ENCODE data around the gene MBD3L2B. TPM values are rescaled to one million over a fixed set of nuclear protein-coding genes. Genes with fewer than 3 reads are reported as not detected.
"Not testable (repeated sequence)": the region's sequence is repeated elsewhere in the genome, so short reads cannot be mapped to it uniquely, and the experiment has no call there.

MBD3L2B gene
- total RNA-seq, 1 donor from 2014 or later: not detected

GRCh38 chr19:7063764-7064418, 42.7 kb upstream of the MBD3L2B start:
- peaks cover 1% of the 10 kb centered on the region for H3K4me1 Mint-ChIP-seq (ENCODE audit: unreplicated experiment)
- no peak for DNase-seq (ENCODE audit: extremely low spot score, unreplicated experiment)
- no peak overlapping the region for H3K27ac Mint-ChIP-seq

GRCh38 chr19:7063339-7063738, 42.1 kb upstream of the MBD3L2B start:
- no peak for TF ChIP-seq CTCF (conservative IDR thresholded peaks at IDR 0.05)
- no peak overlapping the region for H3K27ac Mint-ChIP-seq
- no peaks in the 10 kb centered on the region for H3K9me3 Mint-ChIP-seq
- DNase-seq (ENCODE audit: extremely low spot score, unreplicated experiment): no peak
- no peak overlapping the region for H3K4me3 Mint-ChIP-seq
- H3K4me1 Mint-ChIP-seq (ENCODE audit: unreplicated experiment): no peaks in the 10 kb centered on the region
- no peaks in the 10 kb centered on the region for H3K36me3 Mint-ChIP-seq
- H3K27me3 Mint-ChIP-seq: no peaks in the 10 kb centered on the region

More at GRCh38 chr19:7063764-7064418, 42.7 kb upstream of the MBD3L2B start:
- Mint-ChIP-seq H3K4me3 (no peak overlapping the region), H3K27me3 (no peaks in the 10 kb centered on the region), H3K36me3 (no peaks in the 10 kb centered on the region), H3K9me3 (no peaks in the 10 kb centered on the region)
- no peak for TF ChIP-seq CTCF (conservative IDR thresholded peaks at IDR 0.05)

- H3K4me1 Mint-ChIP-seq (ENCODE audit: unreplicated experiment); DNase-seq (ENCODE audit: extremely low spot score, unreplicated experiment); H3K36me3 Mint-ChIP-seq; H3K27ac Mint-ChIP-seq; H3K9me3 Mint-ChIP-seq; H3K27me3 Mint-ChIP-seq; H3K4me3 Mint-ChIP-seq: not testable (repeated sequence)
Measured at GRCh38 chr19:7059977-7060376, 38.7 kb upstream of the MBD3L2B start.

GRCh38 chr19:7058576-7058975, 37.3 kb upstream of the MBD3L2B start, which contains the start of gene MBD3L3:
TSS of gene MBD3L3 (minus strand) at chr19:7058676. CDS start at chr19:7058605, 71 bp downstream.
- not testable (repeated sequence) for H3K36me3 Mint-ChIP-seq; H3K9me3 Mint-ChIP-seq; H3K4me1 Mint-ChIP-seq (ENCODE audit: unreplicated experiment); H3K27ac Mint-ChIP-seq; H3K27me3 Mint-ChIP-seq; DNase-seq (ENCODE audit: extremely low spot score, unreplicated experiment); H3K4me3 Mint-ChIP-seq

- H3K27me3 Mint-ChIP-seq; H3K36me3 Mint-ChIP-seq; H3K4me3 Mint-ChIP-seq; H3K27ac Mint-ChIP-seq; H3K4me1 Mint-ChIP-seq (ENCODE audit: unreplicated experiment); H3K9me3 Mint-ChIP-seq; DNase-seq (ENCODE audit: extremely low spot score, unreplicated experiment): not testable (repeated sequence)
Measured at GRCh38 chr19:7056371-7056770, 35.1 kb upstream of the MBD3L2B start.

- H3K27me3 Mint-ChIP-seq; H3K4me3 Mint-ChIP-seq; H3K4me1 Mint-ChIP-seq (ENCODE audit: unreplicated experiment); H3K36me3 Mint-ChIP-seq; H3K27ac Mint-ChIP-seq; DNase-seq (ENCODE audit: extremely low spot score, unreplicated experiment); H3K9me3 Mint-ChIP-seq: not testable (repeated sequence)
Measured at GRCh38 chr19:7055679-7056078, 34.4 kb upstream of the MBD3L2B start.

GRCh38 chr19:7054635-7055368, 33.6 kb upstream of the MBD3L2B start:
- DNase-seq (ENCODE audit: extremely low spot score, unreplicated experiment); H3K4me3 Mint-ChIP-seq; H3K9me3 Mint-ChIP-seq; H3K27me3 Mint-ChIP-seq; H3K27ac Mint-ChIP-seq; H3K36me3 Mint-ChIP-seq; H3K4me1 Mint-ChIP-seq (ENCODE audit: unreplicated experiment): not testable (repeated sequence)

GRCh38 chr19:7052896-7053295, 31.7 kb upstream of the MBD3L2B start:
- not testable (repeated sequence) for H3K4me1 Mint-ChIP-seq (ENCODE audit: unreplicated experiment); H3K9me3 Mint-ChIP-seq; H3K27me3 Mint-ChIP-seq; H3K36me3 Mint-ChIP-seq; DNase-seq (ENCODE audit: extremely low spot score, unreplicated experiment); H3K27ac Mint-ChIP-seq; H3K4me3 Mint-ChIP-seq

- DNase-seq (ENCODE audit: extremely low spot score, unreplicated experiment); H3K4me3 Mint-ChIP-seq; H3K27me3 Mint-ChIP-seq; H3K4me1 Mint-ChIP-seq (ENCODE audit: unreplicated experiment); H3K9me3 Mint-ChIP-seq; H3K36me3 Mint-ChIP-seq; H3K27ac Mint-ChIP-seq: not testable (repeated sequence)
Measured at GRCh38 chr19:7051421-7051820, 30.2 kb upstream of the MBD3L2B start.

- H3K4me1 Mint-ChIP-seq (ENCODE audit: unreplicated experiment); H3K9me3 Mint-ChIP-seq; DNase-seq (ENCODE audit: extremely low spot score, unreplicated experiment); H3K36me3 Mint-ChIP-seq; H3K27ac Mint-ChIP-seq; H3K27me3 Mint-ChIP-seq; H3K4me3 Mint-ChIP-seq: not testable (repeated sequence)
Measured at GRCh38 chr19:7049021-7049420, 27.8 kb upstream of the MBD3L2B start, which contains the start of gene MBD3L2. TSS of gene MBD3L2 (plus strand) at chr19:7049321. CDS start at chr19:7049374, 53 bp downstream.

GRCh38 chr19:7041563-7041962, 20.3 kb upstream of the MBD3L2B start:
- H3K36me3 Mint-ChIP-seq; DNase-seq (ENCODE audit: extremely low spot score, unreplicated experiment); H3K4me3 Mint-ChIP-seq; H3K4me1 Mint-ChIP-seq (ENCODE audit: unreplicated experiment); H3K27me3 Mint-ChIP-seq; H3K27ac Mint-ChIP-seq; H3K9me3 Mint-ChIP-seq: not testable (repeated sequence)

- not testable (repeated sequence) for DNase-seq (ENCODE audit: extremely low spot score, unreplicated experiment); H3K27me3 Mint-ChIP-seq; H3K4me3 Mint-ChIP-seq; H3K27ac Mint-ChIP-seq; H3K36me3 Mint-ChIP-seq; H3K9me3 Mint-ChIP-seq; H3K4me1 Mint-ChIP-seq (ENCODE audit: unreplicated experiment)
Measured at GRCh38 chr19:7040079-7040478, 18.8 kb upstream of the MBD3L2B start, which contains the start of gene MBD3L4. TSS of gene MBD3L4 (minus strand) at chr19:7040179. CDS start at chr19:7040144, 35 bp downstream.
